GM21717 (cell line): Measurements from ENCODE around the gene SCMH1.
A peak's percentile ranks its signal among the peaks of the same experiment; 100 is the strongest.
"Not testable (repeated sequence)": the region's sequence is repeated elsewhere in the genome, so short reads cannot be mapped to it uniquely, and the experiment has no call there.

Experiments used
- ATAC-seq: cut with Tn5 transposase; IDR thresholded peaks from one replicate; pipeline ENCODE4 v1.9.1; 2021; ENCODE audit warnings: mild to moderate bottlenecking, moderate library complexity; ENCODE audit not compliant: unreplicated experiment

SCMH1 gene

DNA sequence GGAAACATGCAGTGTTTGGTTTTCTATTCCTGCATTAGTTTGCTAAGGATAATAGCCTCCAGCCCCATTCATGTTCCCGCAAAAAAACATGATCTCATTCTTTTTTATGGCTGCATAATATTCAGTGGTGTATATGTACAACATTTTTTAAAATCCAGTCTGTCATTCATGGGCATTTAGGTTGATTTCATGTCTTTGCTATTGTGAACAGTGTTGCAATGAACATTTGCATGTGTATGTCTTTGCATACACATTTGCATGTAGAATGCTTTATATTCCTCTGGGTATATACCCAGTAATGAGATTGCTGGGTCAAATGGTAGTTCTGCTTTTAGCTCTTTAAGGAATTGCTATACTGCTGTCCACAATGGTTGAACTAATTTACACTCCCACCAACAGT lies 9.0 kb upstream of the SCMH1 start:
- ATAC-seq = not testable (repeated sequence)

DNA sequence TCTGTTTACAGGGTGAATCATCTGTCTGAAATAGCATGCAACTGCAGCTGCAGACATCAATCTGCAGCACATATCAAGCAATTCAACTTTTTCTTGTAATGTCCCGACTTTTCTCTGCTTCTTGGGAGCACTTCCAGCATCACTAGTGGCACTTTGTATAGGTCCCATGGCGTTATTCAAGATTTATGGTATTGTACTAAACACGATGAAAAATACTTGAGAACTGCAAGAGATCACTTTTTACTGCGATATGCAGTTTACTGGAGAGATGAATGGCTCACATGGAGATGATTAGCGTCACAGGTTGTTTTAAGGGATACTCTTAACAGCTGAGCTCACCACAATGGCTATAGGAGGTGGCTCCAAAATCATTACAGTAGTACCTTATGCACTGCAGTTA lies 7.2 kb upstream of the SCMH1 start:
- no peak for ATAC-seq

DNA sequence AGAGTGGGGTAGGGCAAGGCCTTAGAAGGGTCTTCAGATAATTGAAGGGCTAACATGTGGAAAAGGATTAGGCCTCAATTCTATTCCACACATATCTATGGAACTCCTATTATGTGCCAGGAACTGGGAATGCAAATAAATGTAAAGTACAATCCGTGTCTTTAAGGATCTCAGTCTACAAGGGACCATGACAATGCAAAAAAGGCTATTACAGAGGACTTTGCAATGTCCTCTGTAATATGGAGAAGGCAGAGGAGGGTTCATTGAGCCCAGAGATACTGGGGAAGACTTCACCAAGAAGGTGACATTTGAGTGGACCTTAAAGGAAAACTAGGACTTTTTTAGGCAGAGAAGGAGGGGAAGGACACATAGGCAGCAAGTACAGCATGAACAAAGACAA lies 4.5 kb upstream of the SCMH1 start:
- no peak for ATAC-seq

DNA sequence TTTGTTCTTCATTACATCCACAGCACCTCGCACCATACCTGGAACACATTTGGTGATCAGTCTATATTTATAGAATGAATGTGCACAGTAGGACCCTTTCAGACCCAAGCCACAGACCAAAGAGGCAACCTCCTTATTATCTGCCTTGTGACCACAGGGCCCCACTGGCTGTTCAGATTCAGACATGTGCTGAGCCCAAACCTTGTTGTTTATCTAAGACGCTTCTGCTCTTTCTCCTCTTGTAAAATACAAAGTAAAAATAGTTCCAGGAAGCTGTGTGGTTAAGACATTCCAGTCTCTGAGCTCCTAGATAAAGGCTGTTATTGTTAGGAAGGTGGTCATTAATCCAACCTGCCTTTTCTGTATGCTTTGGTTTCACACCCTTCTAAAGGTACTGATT lies 3.6 kb upstream of the SCMH1 start:
- no peak for ATAC-seq

DNA sequence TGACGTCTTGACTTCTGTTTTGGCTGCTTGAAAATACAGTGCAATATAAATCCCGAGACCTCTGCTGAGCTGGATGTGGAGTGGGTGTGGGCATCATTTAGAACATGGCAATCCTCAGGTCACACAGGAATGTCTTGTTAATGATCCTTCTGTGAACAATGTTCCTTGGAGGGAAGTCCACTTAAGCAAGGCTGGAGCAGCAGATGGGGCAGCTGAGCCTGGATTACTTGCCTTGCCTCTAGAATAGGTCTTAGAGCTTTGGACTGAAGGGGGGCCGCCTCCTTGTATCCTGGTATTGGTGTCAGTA lies 926 bp upstream of the SCMH1 start:
- no peak for ATAC-seq

DNA sequence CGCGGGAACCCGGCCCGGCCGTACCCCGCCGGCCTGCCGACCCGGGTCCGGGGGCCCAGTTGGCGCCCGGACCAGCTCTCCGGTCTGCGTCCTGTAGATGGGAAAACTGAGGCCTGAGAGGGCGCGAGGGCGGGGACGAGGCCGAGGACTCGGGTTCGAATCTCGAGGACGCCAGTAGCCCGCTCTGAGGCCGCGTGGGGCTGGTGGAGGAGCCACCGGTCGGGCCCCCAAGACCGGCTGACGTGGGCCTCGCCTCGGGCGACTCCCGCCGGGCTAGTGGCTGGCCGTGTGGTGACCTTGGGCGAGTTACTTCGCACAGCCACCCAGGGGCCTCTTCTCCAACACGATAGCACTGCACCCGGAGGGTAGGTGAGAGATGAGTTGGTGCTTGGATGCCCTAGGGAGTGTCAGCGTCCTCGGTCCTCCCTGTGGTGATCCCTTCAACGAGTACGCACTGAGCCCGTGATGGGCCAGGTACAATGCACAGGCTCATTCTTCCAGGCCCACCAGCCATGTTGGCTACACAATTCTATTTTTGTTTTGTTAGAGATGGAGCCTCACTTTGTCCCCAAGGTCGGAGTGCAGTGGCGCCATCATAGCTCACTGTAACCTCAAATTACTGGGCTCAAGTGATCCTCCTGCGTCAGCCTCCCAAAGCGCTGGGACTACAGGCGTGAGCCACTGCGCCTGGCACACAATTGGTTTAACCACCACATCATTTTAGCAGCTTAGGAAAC lies 404 bp upstream of the SCMH1 start:
- ATAC-seq = peak; percentile 3

DNA sequence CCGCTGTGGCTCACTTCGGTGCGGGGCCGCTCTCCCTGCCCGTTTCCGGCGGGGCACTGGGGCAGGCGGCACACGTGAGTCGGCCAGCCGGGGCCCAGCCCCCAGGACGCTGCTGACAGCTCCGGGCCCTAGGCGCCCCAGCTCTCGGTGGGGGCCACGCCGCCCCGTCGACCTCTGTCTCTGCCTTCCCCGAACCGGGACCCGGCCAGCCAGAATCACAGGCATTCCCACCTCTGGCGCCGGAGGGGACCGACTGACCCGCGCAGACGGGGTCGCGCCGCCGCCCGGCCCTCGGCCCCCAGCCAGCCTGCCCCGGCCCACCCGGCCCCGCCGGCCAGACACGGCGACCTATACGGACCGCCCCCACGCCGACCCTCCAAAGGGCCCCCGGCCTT lies 755 bp downstream of the SCMH1 start:
- peak; percentile 49 for ATAC-seq

DNA sequence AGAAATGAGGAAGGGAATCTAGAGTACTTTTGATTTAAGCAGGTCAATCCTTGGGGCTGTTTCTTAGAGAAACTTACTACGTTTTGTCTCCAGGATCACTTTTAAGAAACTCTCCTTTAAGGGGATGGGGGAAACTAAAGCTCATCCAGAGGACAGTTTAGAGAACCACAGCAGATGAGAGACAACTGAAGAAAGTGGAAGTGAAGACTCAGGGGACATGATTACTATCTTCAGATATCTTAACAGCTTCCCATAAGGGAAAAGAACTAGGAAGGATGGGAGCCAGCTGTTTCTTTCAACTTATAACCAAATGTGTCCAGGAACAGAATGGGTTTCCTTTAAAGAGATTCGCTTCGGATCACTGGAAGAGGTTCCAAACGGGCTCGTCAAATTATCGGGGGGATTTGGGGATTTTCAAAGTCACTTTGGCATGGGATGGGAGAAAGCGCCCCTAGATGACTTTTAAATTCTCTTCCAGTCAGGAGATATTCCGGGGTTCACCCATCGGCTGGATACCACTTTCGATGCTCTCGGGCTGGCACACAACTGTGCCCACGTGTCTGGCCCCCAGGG lies 1.2 kb downstream of the SCMH1 start:
- no peak for ATAC-seq

DNA sequence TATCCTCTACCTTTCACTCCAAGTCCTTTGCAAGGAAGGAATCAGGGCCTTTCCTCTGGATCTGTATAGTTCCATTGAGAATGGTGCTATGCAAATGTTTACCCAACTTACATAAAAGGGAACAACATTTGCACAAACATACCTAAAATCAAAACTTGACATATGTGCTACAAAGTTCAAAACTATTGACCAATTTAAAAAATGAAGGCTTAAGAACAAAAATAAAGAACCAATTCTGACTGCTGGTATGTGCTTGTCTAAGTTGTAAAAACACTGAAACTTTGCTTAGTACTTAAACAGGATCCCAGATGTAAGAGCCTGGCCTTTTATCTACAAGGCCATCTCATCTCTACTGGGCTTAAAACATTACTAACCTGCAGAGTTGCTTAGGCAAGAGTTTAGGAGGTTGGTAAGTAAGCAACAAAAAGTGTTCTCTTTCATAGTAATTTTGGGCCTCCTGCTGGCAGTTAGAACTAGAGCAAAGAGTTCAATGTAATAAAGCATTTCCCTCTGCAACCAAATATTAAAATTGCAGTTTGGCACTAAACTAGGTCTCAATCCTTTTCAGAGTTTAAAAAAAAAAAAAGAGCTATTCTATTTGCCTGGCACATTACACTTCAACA lies 2.0 kb downstream of the SCMH1 start:
- ATAC-seq = no peak

DNA sequence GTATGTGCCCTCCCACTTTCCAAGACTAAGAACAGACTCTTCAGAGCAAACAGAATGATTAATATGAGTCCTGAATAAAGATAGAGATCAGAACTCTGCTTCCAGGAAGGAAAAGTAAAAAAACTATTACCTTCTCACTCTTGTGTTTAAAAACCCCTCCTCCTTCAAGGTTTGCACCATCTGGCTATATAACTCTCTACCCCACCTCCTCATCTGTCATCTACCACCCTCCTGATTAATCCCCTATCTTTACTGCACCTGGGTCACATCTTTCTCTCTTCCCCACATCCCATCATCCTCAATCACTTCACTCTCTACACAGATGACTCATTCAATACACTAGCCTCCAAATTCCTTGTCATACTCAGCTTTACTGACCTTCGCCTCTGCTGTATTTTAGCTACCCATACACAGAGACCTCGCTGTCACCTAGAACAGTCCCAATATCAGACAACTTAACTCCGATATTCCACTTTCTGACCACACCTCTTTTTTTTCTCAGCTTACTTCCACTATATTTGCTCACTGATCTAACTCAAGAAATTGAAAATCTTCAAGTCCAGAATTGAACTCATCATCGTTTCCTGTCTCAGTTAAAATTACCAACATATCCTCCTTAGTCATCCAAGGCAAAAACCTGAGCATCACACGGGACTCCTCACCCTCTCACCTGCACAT lies 3.7 kb downstream of the SCMH1 start:
- ATAC-seq = no peak

DNA sequence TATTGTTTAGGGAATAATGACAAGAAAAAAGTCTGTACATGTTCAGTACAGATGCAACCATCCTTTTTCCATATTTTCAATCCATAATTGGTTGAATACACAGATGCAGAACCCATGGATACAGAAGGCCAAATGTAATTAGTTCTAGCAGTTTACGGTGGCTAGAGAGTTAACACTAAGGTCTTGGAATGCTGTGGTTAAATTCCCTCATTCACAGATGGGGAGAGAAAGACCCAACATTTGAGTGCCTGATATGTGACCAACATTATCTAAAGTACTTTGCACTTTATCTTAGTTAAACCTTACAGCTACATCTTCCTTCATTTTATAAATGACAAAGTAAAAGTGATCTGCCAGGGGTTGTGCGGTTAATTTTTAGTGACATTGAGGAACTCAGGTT lies 5.3 kb downstream of the SCMH1 start:
- no peak for ATAC-seq

DNA sequence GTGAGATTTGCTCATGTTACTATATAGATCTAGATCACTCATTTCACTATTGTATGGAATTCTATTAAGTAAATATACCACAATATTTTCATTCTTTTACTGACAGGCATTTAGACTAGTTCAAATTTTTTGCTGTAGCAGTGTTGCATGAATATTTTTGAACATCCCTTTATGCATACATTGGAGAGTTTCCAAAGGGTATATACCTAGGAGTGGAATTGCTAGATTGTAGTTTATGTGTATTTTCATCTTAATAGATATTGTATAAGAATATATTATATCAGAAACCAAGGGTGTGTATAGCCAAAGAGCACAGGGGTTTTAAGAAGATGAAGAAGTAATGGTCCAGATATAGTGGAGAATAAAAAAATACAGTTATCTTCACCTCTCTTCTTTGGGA lies 6.2 kb downstream of the SCMH1 start:
- no peak for ATAC-seq

DNA sequence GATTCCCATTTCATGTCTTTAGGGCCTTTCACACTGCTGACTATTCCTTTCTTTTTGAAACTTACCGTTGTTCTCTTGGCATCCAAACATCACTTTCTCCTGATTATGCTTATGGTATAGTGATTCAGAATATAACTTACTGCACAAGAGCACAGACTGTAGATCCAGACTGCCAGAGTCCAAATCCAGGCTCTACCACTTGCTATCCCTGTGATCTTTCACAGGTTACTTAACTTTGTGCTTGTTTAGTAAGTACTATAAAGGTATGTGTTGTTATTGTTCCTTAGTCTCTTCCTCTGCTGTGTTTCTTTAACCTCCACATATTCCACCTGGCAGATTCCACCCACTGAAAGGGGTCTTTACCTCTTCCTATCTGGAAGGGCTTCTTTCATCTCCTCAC lies 8.4 kb downstream of the SCMH1 start:
- no peak for ATAC-seq

DNA sequence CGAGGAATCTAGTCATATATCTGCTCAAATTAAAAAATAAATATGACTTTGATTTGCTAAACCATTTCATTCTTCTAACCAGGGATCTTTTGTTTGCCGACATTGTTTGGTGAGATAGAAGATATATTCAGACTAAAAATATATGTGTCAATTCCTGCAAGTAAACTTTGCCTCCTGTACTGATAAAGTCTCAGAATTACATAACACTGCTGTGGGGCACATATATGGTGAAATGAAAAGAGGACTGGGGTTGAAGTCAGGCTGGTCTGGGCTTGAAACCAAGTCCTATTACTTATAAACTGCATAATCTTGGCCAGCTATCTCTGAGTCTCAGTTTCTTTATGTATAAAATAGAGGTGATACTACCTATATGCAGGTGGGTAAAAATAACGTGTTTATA lies 9.8 kb downstream of the SCMH1 start:
- no peak for ATAC-seq

DNA sequence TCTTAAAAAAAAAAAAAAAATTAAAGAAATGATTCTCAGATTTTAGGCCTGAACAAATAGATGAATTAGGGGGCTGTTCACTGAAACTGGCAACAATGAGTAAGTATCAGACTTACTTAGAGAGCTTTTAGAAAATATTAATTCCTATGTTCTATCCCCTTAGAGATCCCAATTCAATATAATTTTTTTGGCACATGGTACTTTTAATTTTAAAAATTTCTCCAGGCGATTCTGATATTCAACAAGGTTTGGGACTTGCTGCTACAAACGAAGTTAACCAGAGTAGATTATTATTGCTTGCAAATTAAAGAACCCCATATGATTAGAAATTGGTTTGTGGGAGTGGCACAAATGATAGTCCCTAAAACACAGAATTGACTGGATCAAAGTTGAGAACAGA lies 11.4 kb downstream of the SCMH1 start:
- ATAC-seq = no peak

DNA sequence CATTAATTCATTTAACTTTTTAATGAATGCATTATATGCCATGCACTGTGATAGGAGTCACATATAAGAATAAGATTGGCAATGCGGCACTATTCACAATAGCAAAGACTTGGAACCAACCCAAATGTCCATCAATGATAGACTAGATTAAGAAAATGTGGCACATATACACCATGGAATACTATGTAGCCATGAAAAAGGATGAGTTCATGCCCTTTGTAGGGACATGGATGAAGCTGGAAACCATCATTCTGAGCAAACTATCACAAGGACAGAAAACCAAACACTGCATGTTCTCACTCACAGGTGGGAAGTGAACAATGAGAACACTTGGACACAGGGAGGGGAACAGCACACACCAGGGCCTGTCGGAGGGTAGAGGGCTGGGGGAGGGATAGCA lies 12.9 kb downstream of the SCMH1 start:
- not testable (repeated sequence) for ATAC-seq

DNA sequence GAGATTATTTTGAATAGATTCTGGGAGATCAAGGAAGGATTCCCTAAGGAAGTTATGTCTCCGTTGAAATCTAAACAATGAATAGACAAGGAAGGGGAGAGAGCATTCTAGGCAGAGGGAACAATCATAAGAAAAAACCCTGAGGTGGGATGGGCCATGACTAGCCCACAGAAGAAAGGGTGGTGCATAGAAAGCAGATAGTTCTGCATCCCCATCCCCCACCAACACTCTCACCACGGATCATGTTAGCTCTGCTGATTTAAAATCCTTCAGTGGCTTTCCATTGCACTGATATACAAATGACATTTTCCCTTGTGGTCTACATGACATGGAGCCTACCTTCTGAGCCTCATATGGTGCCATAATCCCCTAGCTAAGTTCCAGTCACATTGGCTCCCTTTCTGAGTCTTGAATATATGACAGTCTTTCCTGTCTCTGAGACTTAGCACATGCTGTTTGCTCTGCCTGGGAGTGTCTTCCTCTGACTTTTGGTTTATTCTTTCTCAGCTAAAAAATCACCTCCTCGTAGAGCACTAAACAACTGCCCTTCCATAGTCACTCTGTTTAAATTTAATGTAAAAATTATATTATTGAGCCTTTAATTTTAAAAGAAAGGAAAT lies 15.2 kb downstream of the SCMH1 start:
- ATAC-seq = no peak

DNA sequence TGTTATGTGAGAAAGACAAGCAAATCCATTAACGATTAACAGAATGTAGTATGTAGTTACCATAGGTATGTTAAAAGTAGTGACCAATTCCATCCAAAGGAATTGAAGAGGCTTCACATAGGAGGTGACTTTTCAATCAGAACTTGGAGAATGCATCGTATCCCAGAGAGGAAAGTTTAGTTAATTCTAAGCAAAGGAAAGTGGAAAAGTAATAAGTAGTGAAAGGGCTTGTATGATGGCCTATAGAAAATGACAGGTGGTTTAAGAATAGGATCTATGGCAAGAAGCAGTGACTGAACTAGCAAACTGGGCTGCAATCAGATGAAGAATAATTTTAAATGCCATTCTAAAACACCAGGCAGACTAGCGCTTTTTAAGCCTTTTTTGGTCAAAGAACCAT lies 16.6 kb downstream of the SCMH1 start:
- ATAC-seq = no peak

DNA sequence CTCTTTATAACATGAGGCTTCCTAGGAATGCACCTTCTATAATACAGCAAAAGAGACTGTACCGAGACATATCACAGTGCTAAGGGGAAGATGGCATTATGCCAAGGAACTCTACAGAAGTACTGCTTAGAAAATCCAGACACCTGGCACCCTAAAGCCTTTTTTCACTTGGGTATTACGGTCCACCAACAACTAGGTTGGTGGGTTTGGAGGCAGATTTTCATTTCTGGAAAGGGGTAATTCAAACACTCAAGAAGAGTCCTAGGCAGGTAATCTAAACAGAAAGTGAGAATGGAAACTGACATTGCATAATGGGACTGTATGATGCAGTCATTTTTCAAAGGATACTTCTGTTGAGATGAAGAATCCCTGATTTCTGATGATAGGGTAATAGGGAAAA lies 19.6 kb downstream of the SCMH1 start:
- ATAC-seq = no peak

DNA sequence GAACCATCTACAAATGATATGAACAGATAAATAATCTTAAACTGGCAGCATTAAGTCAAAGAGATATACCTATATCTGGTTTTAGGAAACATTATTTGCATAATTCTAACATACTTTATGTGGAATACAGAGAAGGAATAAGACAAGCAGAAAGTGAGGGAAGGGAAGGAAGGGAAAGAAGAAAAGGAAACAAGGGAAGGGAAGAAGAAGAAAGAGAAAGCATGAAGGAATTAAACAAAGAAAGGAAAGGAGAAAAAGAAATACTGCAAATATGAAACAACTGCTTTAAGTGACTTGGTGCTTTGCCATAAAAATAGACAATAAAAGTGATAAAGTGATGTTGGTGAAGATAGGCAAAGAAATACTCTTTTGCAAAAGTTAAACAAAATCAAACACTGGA lies 20.1 kb downstream of the SCMH1 start:
- ATAC-seq = no peak

DNA sequence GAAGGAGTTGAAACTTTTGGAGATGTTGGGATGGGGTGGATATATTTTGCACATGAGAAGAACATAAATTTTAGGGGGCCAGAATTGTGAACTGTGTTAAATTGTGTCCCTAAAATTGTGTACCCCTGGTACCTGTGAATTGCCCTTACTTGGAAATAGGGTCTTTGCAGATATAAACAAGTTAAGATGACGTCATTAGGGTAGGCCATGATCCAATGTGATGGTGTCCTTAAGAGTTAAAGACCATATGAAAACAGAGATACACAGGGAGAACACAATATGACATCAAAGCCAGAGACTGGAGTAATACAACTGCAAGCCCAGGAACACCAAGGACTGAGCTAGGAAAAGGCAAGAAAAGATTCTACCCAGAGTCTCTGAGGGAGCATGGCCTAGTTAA lies 24.0 kb downstream of the SCMH1 start:
- no peak for ATAC-seq

DNA sequence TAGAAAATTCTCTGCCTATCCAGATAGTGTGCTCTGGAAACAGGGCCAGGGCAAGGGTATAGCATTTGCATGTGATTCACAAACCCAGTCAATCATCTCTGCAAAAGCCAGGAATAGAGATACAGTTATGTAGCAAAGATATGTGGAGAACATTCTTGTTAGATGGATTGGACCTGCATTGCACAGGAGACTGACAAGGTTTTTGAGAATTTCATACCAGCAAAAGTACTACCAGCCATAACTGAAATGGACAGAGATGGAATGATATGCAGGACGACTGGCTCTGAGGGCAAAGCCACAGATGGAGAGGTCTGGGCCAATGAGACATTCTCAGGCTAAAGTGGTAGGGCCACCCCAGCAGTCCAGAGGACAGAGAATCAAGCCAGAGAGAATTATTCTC lies 24.7 kb downstream of the SCMH1 start:
- ATAC-seq = no peak
